ENCODE measurements around the gene ATP8B1. TPM values are rescaled to one million over a fixed set of nuclear protein-coding genes. Genes with fewer than 3 reads are reported as not detected.
"Not testable (repeated sequence)": the region's sequence is repeated elsewhere in the genome, so short reads cannot be mapped to it uniquely, and the experiment has no call there.

ATP8B1 gene
- total RNA-seq, 1 donor from 2014 or later, result 125 TPM

GRCh38 chr18:57767259-57768050 lies 35.7 kb downstream of the ATP8B1 start:
- no peak for DNase-seq (ENCODE audit: low spot score)

DNA sequence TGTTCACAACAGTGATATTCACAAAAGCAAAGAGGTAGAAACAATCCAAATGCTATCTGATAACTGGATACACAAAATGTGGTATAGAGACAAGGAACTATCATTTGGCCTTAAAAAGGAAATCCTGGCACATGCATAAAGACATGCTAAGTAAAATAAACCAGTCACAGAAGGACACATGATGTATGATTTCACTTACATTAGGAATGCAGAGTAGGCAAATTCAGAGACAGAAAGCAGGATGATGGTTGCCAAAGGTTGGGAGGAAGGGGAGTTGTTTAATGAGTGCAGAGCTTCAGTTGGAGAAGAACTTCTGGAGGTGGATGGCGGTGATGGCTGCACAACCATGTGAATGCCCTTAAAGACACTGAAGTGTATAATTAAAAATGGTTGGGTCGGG lies 38.1 kb downstream of the ATP8B1 start:
- DNase-seq (ENCODE audit: low spot score), result no peak

GRCh38 chr18:57764087-57764486 lies 39.0 kb downstream of the ATP8B1 start:
- no peak for DNase-seq (ENCODE audit: low spot score)

DNA sequence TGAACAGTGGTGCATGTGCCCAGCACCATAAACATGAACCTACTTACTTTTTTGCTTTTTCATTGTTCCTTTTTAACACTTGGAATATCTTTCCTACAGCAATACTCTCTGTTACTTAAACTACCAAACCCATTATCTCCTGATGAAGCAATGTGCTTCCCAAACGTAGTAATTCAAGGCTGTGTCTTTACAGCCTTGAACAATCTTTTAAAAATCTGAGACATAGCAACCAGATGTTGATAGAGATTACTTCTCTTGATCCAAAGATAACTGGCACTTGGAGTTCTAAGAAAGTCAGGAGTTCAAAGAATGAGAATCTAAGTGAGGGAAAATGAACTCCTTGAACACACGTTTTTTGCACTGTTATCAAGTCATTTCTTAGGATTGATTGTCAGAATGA lies 40.4 kb downstream of the ATP8B1 start:
- no peak for DNase-seq (ENCODE audit: low spot score)

DNA sequence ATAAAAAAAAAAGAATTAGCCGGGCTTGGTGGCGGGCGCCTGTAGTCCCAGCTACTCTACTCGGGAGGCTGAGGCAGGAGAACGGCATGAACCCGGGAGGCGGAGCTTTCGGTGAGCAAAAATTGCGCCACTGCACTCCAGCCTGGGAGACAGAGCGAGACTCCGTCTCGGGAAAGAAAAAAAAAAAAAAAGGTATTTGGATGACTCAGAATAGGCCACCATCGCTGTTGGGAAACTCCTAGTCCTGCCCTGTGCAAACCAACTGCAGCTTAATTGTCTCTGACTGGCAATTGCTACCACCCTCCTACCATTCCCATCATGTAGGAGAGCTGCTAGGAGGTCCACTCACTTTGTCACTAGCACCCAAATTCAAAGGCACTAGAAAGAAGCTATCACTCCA lies 43.5 kb downstream of the ATP8B1 start:
- DNase-seq (ENCODE audit: low spot score), result no peak

- DNase-seq (ENCODE audit: low spot score), result no peak
These were observed 47.5 kb downstream of the ATP8B1 start for GRCh38 chr18:57755473-57756067.

DNA sequence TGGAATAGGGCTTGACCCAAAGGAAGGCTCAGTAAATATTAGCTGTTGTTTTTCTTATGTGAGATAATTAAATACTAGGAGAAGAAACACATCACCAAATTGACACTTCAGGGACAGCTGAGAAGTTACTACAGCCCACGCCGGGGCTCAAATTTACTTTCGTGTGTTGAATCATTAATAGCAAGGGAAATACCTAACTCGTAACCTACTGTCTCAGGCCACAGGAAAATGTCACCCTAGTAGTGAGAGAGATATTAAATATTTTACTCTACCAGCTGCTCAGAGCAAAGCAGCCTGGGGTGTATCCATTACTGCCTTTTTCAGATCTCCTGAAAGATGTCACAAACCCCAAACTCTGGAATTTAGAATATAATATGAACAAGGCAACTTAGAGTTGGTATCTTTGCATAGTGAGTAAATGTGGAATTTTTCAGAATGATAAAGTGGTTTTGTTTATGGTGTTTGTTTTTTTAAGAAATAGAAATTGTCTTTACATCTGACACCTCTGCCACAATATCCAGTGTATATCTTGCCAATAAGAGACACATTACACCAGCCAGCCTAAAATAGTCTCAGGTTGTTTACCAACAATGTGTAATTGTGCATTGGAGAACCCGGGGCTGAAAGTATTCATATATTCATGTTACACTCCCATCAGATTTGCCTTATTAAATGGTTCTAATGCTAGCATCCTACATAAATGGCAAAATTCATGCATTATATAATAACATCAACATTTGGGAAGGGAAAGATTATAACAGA lies 48.4 kb downstream of the ATP8B1 start:
- no peak for DNase-seq (ENCODE audit: low spot score)

DNA sequence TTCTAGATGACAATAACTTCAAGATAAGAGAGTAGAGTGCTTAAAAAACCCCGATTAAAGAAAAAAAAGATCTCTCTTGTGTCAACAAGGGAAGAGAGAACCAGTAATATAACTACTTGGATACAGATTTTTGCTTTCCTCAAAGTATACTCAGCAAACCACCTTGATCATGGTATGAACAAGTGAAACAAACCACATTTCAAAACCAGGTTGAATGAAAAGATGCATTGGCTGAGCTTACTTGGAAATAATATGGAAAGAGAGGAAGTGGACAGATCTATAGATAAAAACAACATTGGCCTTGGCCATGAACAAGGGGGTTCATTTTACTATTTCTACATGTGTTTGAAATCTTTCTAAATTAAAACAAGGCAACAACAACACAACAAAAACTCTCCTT lies 50.1 kb downstream of the ATP8B1 start:
- no peak for DNase-seq (ENCODE audit: low spot score)

- no peak for DNase-seq (ENCODE audit: low spot score)
These were observed 53.5 kb downstream of the ATP8B1 start for GRCh38 chr18:57749604-57749970.

- peak; percentile 48 for DNase-seq (ENCODE audit: low spot score)
These were observed 54.1 kb downstream of the ATP8B1 start for GRCh38 chr18:57748770-57749603.

DNA sequence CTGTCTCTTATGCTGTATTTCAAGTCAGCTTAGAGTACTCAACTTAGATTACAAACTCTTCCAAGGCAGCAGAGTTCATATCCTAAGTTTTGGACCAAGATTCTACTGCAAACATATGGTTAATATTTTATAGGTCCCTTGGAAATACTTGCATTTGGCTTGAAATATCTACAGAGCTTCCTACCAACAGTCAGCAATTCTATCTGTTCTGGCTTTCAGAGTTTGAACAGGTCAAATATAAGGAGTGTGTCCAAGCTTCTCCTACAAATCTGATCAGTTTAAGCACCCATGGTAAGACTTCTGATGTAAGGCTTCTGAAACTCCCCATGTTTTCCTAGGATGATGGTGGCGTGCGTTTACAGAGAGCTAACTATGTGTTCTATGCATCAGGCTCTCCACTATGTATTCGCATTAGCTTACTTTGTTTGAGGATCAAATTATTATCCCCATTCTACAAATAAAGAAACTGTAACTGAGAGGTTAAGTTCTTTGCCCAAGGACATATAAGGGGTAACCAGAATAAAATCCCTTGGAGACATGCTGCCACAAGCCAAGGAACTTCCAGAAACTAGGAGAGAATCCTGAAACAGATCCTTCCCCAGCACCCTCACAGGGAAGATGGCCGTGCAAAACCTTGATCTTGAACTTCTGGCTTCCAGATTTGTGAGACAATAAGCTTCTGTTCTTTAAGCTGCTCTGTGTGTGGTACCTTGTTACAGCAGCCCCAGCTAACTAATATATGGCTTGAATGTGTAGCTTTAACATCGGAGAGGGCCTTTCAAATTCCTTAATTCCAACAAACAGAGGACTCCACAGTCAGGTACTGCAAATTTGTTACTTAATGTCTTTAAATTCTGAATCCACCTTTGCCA lies 55.1 kb downstream of the ATP8B1 start:
- no peak for DNase-seq (ENCODE audit: low spot score)

GRCh38 chr18:57744211-57744694 lies 58.9 kb downstream of the ATP8B1 start:
- no peak for DNase-seq (ENCODE audit: low spot score)

DNA sequence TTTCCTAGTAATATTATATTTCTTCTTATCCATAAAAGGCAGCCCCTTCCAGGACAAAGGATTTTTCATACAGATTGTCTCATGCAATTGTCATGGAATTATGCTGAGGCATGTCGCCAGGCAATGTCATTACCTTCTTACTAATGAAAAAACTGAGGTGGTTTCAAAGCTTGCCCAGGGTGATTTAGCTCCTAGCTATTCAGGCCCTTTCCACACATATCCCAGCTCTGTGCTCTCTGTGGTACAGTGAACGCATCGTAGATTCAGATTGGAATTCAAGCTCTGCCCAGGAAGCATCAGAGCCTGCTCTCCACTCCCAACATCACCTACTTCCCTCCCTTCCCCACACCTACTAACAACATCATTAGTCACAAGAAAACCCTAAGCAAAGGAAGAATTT lies 60.1 kb downstream of the ATP8B1 start:
- DNase-seq (ENCODE audit: low spot score), result no peak

- DNase-seq (ENCODE audit: low spot score), result no peak
These were observed 61.8 kb downstream of the ATP8B1 start for GRCh38 chr18:57741273-57741672.

GRCh38 chr18:57738078-57738477 lies 65.0 kb downstream of the ATP8B1 start:
- DNase-seq (ENCODE audit: low spot score), result peak; percentile 34

GRCh38 chr18:57737400-57738060 lies 65.6 kb downstream of the ATP8B1 start:
- DNase-seq (ENCODE audit: low spot score), result peak; percentile 86

GRCh38 chr18:57735042-57735441 lies 68.1 kb downstream of the ATP8B1 start:
- DNase-seq (ENCODE audit: low spot score), result not testable (repeated sequence)

DNA sequence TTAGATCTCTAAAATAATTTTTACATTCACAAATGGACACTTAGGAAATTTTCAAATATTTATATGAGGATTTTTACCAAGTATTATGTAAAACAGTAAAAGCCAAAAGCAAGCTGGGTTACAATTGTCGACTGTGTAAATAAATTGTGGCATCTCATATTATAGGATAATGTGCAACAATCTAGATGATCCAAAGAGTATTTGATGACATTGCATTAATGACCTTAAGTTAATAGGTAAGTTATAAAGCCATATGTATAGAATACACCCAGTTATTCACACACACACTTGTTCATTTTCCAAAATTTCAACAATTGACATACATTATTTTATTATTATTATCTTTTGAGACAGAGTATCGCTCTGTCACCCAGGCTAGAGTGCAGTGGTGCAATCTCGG lies 69.3 kb downstream of the ATP8B1 start:
- DNase-seq (ENCODE audit: low spot score), result no peak

GRCh38 chr18:57730146-57730545 lies 73.0 kb downstream of the ATP8B1 start:
- no peak for DNase-seq (ENCODE audit: low spot score)

GRCh38 chr18:57728941-57729511 lies 74.1 kb downstream of the ATP8B1 start:
- DNase-seq (ENCODE audit: low spot score), result no peak
